GM23248 (cell line): ENCODE measurements around the gene SLC38A2. TPM values are rescaled to one million over a fixed set of nuclear protein-coding genes. Genes with fewer than 3 reads are reported as not detected.

ENCODE experiments used
- DNase-seq: peaks from one replicate; pipeline ENCODE4 v3.0.0-alpha.2; 2015
- H2AFZ ChIP-seq: fragments of 200-600 bp; sonication (generic); 2 replicates; pipeline ENCODE4 v1.6.1; 2016; ENCODE audit warnings: antibody characterized with exemption
- H3F3A ChIP-seq: fragments of 200-600 bp; sonication (generic); 2 replicates; pipeline ENCODE4 v1.6.1; 2016; ENCODE audit warnings: mild to moderate bottlenecking, antibody characterized with exemption, mixed run types; ENCODE audit not compliant: insufficient read depth
- H3K27ac ChIP-seq: fragments of 200-600 bp; sonication (generic); 2 replicates; pipeline ENCODE4 v1.5.1; 2016; ENCODE audit warnings: mild to moderate bottlenecking
- H3K27me3 ChIP-seq: fragments of 200-600 bp; sonication (generic); replicated peaks from 2 replicates; pipeline ENCODE4 v1.6.1; 2016; ENCODE audit warnings: mild to moderate bottlenecking; ENCODE audit not compliant: insufficient read depth
- H3K36me3 ChIP-seq: fragments of 200-600 bp; sonication (generic); 2 replicates; pipeline ENCODE4 v1.6.1; 2016; ENCODE audit warnings: low read depth, mild to moderate bottlenecking
- H3K4me1 ChIP-seq: fragments of 200-600 bp; sonication (generic); 2 replicates; pipeline ENCODE4 v1.6.1; 2016; ENCODE audit warnings: mild to moderate bottlenecking; ENCODE audit not compliant: insufficient read depth
- H3K4me2 ChIP-seq: fragments of 200-600 bp; sonication (generic); one replicate; pipeline ENCODE4 v1.6.1; 2016; ENCODE audit warnings: mild to moderate bottlenecking; ENCODE audit not compliant: unreplicated experiment
- H3K4me3 ChIP-seq: fragments of 200-600 bp; sonication (generic); 2 replicates; pipeline ENCODE4 v1.5.1; 2016; ENCODE audit warnings: mild to moderate bottlenecking
- H3K79me2 ChIP-seq: fragments of 200-600 bp; sonication (generic); 2 replicates; pipeline ENCODE4 v1.6.1; 2016; ENCODE audit warnings: mild to moderate bottlenecking; ENCODE audit not compliant: insufficient read depth
- H3K9ac ChIP-seq: fragments of 200-600 bp; sonication (generic); 2 replicates; pipeline ENCODE4 v1.6.1; 2016; ENCODE audit warnings: mild to moderate bottlenecking
- H3K9me2 ChIP-seq: fragments of 200-600 bp; sonication (generic); 2 replicates; pipeline ENCODE4 v1.6.1; 2016; ENCODE audit warnings: mixed run types, mild to moderate bottlenecking, moderate library complexity; ENCODE audit not compliant: insufficient read depth
- H3K9me3 ChIP-seq: fragments of 200-600 bp; sonication (generic); one replicate; pipeline ENCODE4 v1.6.1; 2017; ENCODE audit warnings: low read depth
- H4K20me1 ChIP-seq: fragments of 200-600 bp; sonication (generic); 2 replicates; pipeline ENCODE4 v1.6.0; 2016; ENCODE audit not compliant: insufficient read depth
- EZH2 ChIP-seq: fragments of 200-600 bp; sonication (generic); IDR thresholded peaks from 2 replicates; pipeline ENCODE4 v1.6.1; 2018; ENCODE audit warnings: antibody characterized with exemption, mild to moderate bottlenecking; ENCODE audit not compliant: insufficient read depth, poor library complexity, severe bottlenecking
- EZH2phosphoT487 ChIP-seq: fragments of 200-600 bp; sonication (generic); IDR thresholded peaks from 2 replicates; pipeline ENCODE4 v1.6.1; 2018; ENCODE audit warnings: antibody characterized with exemption, moderate library complexity, mild to moderate bottlenecking, low read depth; ENCODE audit not compliant: insufficient read depth
- WGBS, 2 experiments: methylation state at CpG; one replicate each; pipeline ENCODE4 v1.1.6; 2015 to 2017; ENCODE audit warnings: low lambda C conversion rate in 2 of 2, low coverage in 1 of 2; ENCODE audit errors: missing lambda C conversion rate in 2 of 2; 5-methylcytosine and 5-hydroxymethylcytosine counted together
- in situ Hi-C: fragments of 300-500 bp; cut with MboI; formaldehyde crosslinking; loops from 2 replicates; pipeline ENCODE4 v1.15.0; 2020
- polyA plus RNA-seq: library from polyadenylated mRNA; unstranded; fragments of >200 nt; fragmentation: Nextera tagmentation; extraction: Ambion mirVana; gene quantifications from 2 replicates; pipeline ENCODE4 v1.2.1, GENCODE V29; 2016
- total RNA-seq: library from RNA; depleted of rRNA; stranded (reverse); fragments of >200 nt; shearing (Covaris generic); gene quantifications from 2 replicates; pipeline ENCODE4 v1.2.3, GENCODE V29; 2014

Gene SLC38A2
- total and polyA plus RNA-seq, 2 experiments from 2014 or later = 683 to 1,383 TPM

DNA sequence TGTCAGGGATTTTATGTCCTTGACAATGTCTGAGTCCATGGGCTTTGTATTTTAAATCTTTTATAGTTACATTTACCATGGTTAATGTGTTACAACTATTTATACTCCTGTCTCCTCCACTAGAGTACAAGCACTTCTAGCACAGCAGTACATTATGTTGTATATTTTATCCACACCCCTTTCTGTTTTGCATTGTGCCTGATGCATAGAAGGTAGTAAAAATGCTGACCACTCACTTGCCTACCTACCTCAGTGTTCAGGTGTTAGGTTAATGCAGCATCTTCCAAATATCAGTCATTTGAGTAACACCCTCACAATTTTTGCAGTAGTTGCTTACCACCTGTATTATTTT, 31.1 kb upstream of the SLC38A2 start:
- H3K36me3 ChIP-seq = no peaks in the 10 kb centered on the region
- no peaks in the 10 kb centered on the region for H3K79me2 ChIP-seq
- TF ChIP-seq EZH2phosphoT487 = no peak
- no peak for TF ChIP-seq EZH2
- peak overlapping the region; percentile 74 for H3K4me2 ChIP-seq
- H3K9me2 ChIP-seq = no peaks in the 10 kb centered on the region
- no peaks in the 10 kb centered on the region for H4K20me1 ChIP-seq
- no peak overlapping the region for H2AFZ ChIP-seq
- H3F3A ChIP-seq = peaks cover 64% of the 10 kb centered on the region
- no peaks in the 10 kb centered on the region for H3K27me3 ChIP-seq
- DNase-seq = no peak
- H3K4me1 ChIP-seq = peaks cover 70% of the 10 kb centered on the region
- peak overlapping the region; percentile 51 for H3K9ac ChIP-seq
- no peak overlapping the region for H3K4me3 ChIP-seq
- H3K27ac ChIP-seq = peak overlapping the region; percentile 78
- H3K9me3 ChIP-seq = no peaks in the 10 kb centered on the region
- in situ Hi-C loops = no loop called here

- 34 to 37% methylated on average over 3 of the region's 3 CpGs for WGBS, 2 experiments
- H3K9ac ChIP-seq = peak overlapping the region; percentile 51
- H4K20me1 ChIP-seq = no peaks in the 10 kb centered on the region
- no peaks in the 10 kb centered on the region for H3K27me3 ChIP-seq
- H3K4me1 ChIP-seq = peaks cover 70% of the 10 kb centered on the region
- H3K4me2 ChIP-seq = peak overlapping the region; percentile 74
- no peaks in the 10 kb centered on the region for H3K9me3 ChIP-seq
- H2AFZ ChIP-seq = no peak overlapping the region
- TF ChIP-seq EZH2 (no peak), EZH2phosphoT487 (no peak)
- no peaks in the 10 kb centered on the region for H3K9me2 ChIP-seq
- H3K36me3 ChIP-seq = no peaks in the 10 kb centered on the region
- H3K79me2 ChIP-seq = no peaks in the 10 kb centered on the region
- peak overlapping the region; percentile 78 for H3K27ac ChIP-seq
- in situ Hi-C loops = no loop called here
- H3K4me3 ChIP-seq = no peak overlapping the region
- DNase-seq = peak; percentile 62
- H3F3A ChIP-seq = peaks cover 64% of the 10 kb centered on the region
Observed at GRCh38 chr12:46402941-46403718, 30.6 kb upstream of the SLC38A2 start.

- peak; percentile 84 for DNase-seq
- no peaks in the 10 kb centered on the region for H3K9me3 ChIP-seq
- in situ Hi-C loops = no loop called here
- no peaks in the 10 kb centered on the region for H3K27me3 ChIP-seq
- no peaks in the 10 kb centered on the region for H3K9me2 ChIP-seq
- peaks cover 64% of the 10 kb centered on the region for H3F3A ChIP-seq
- no peak overlapping the region for H2AFZ ChIP-seq
- H3K27ac ChIP-seq = peak overlapping the region; percentile 78
- no peaks in the 10 kb centered on the region for H4K20me1 ChIP-seq
- H3K9ac ChIP-seq = peak overlapping the region; percentile 51
- 0 to 5% methylated on average over 2 of the region's 2 CpGs for WGBS, 2 experiments
- TF ChIP-seq EZH2phosphoT487 = peak; percentile 89
- no peak for TF ChIP-seq EZH2
- H3K4me3 ChIP-seq = peak overlapping the region; percentile 36; the same call in 1 of the 2 replicates
- H3K4me2 ChIP-seq = peak overlapping the region; percentile 74
- H3K4me1 ChIP-seq = peaks cover 67% of the 10 kb centered on the region
- no peaks in the 10 kb centered on the region for H3K36me3 ChIP-seq
- H3K79me2 ChIP-seq = no peaks in the 10 kb centered on the region
Observed at GRCh38 chr12:46402451-46402850, 29.9 kb upstream of the SLC38A2 start.

- in situ Hi-C loops = no loop called here
- DNase-seq = peak; percentile 82
- H3K9me3 ChIP-seq = no peaks in the 10 kb centered on the region
- H3F3A ChIP-seq = peaks cover 64% of the 10 kb centered on the region
- WGBS, 2 experiments = 2% methylated on average over 4 of the region's 4 CpGs
- peak overlapping the region; percentile 36; the same call in 1 of the 2 replicates for H3K4me3 ChIP-seq
- H4K20me1 ChIP-seq = no peaks in the 10 kb centered on the region
- peak overlapping the region; percentile 74 for H3K4me2 ChIP-seq
- H3K27me3 ChIP-seq = no peaks in the 10 kb centered on the region
- no peaks in the 10 kb centered on the region for H3K36me3 ChIP-seq
- no peak overlapping the region for H2AFZ ChIP-seq
- H3K79me2 ChIP-seq = no peaks in the 10 kb centered on the region
- TF ChIP-seq EZH2 (no peak), EZH2phosphoT487 (no peak)
- H3K9ac ChIP-seq = peak overlapping the region; percentile 50
- peak overlapping the region; percentile 78 for H3K27ac ChIP-seq
- peaks cover 59% of the 10 kb centered on the region for H3K4me1 ChIP-seq
- no peaks in the 10 kb centered on the region for H3K9me2 ChIP-seq
Observed at GRCh38 chr12:46401662-46402061, 29.1 kb upstream of the SLC38A2 start.
